Measurements from ENCODE around the gene PRRX2.

- TF ChIP-seq, protein P1, sequence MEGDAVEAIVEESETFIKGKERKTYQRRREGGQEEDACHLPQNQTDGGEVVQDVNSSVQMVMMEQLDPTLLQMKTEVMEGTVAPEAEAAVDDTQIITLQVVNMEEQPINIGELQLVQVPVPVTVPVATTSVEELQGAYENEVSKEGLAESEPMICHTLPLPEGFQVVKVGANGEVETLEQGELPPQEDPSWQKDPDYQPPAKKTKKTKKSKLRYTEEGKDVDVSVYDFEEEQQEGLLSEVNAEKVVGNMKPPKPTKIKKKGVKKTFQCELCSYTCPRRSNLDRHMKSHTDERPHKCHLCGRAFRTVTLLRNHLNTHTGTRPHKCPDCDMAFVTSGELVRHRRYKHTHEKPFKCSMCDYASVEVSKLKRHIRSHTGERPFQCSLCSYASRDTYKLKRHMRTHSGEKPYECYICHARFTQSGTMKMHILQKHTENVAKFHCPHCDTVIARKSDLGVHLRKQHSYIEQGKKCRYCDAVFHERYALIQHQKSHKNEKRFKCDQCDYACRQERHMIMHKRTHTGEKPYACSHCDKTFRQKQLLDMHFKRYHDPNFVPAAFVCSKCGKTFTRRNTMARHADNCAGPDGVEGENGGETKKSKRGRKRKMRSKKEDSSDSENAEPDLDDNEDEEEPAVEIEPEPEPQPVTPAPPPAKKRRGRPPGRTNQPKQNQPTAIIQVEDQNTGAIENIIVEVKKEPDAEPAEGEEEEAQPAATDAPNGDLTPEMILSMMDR (IDR thresholded peaks at IDR 0.05): no peak
- TF ChIP-seq ZFX (IDR thresholded peaks at IDR 0.05; ENCODE audit: borderline replicate concordance): no peak
Observed at GRCh38 chr9:129654554-129655040, 10.8 kb upstream of the PRRX2 start.
